Upper lobe of left lung (tissue), 6 donors: Measurements from ENCODE around the gene TEX10. TPM values are rescaled to one million over a fixed set of nuclear protein-coding genes. Genes with fewer than 3 reads are reported as not detected.

Source experiments
- ATAC-seq, 2 donors: fragments of 200-7000 bp; cut with Tn5 transposase; one replicate each; pipeline ENCODE4 v1.9.1; 2022; ENCODE audit warnings: mild to moderate bottlenecking in 2 of 2, moderate library complexity in 2 of 2; ENCODE audit not compliant: low FRiP score in 2 of 2
- DNase-seq, 2 donors: peaks; one replicate each; pipeline ENCODE4 v3.0.0-alpha.2; 2019 to 2020
- H3K27ac ChIP-seq, 4 donors: fragments of 200-600 bp; sonication (generic); one replicate each; pipeline ENCODE4 v1.5.1; 2016 to 2019
- H3K27me3 ChIP-seq, 4 donors: fragments of 200-600 bp; sonication (generic); one replicate each; pipeline ENCODE4 v1.5.1; 2017 to 2019
- H3K36me3 ChIP-seq, 4 donors: fragments of 200-600 bp; sonication (generic); one replicate each; pipeline ENCODE4 v1.5.1; 2016 to 2019
- H3K4me1 ChIP-seq, 4 donors: fragments of 200-600 bp; sonication (generic); one replicate each; pipeline ENCODE4 v1.5.1; 2018 to 2019
- H3K4me3 ChIP-seq, 4 donors: fragments of 200-600 bp; sonication (generic); one replicate each; pipeline ENCODE4 v1.5.1; 2017 to 2019; ENCODE audit warnings: mild to moderate bottlenecking in 2 of 4, moderate library complexity in 1 of 4
- H3K9me3 ChIP-seq, 4 donors: fragments of 200-600 bp; sonication (generic); one replicate each; pipeline ENCODE4 v1.5.1; 2018 to 2019
- CTCF ChIP-seq, 6 experiments: fragments of 450-650 bp in 4 of 6; fragments of 200-600 bp in 2 of 6; sonication (generic) in 2 of 6; IDR thresholded peaks; one replicate each; pipeline ENCODE4 v1.5.1; 2016 to 2019; ENCODE audit warnings: antibody characterized with exemption in 6 of 6
- EP300 ChIP-seq, 4 donors: sonication (generic); formaldehyde crosslinking; IDR thresholded peaks; one replicate each; pipeline ENCODE4 v1.5.1; 2017; ENCODE audit warnings: antibody characterized with exemption in 4 of 4, control low read depth in 2 of 4
- POLR2A ChIP-seq, 4 donors: fragments of 450-650 bp; IDR thresholded peaks; one replicate each; pipeline ENCODE4 v1.5.1; 2016 to 2017; ENCODE audit warnings: antibody characterized with exemption in 4 of 4, mild to moderate bottlenecking in 2 of 4
- POLR2AphosphoS5 ChIP-seq, 2 donors: sonication (generic); formaldehyde crosslinking; IDR thresholded peaks; one replicate each; pipeline ENCODE4 v1.5.1; 2017; ENCODE audit warnings: antibody characterized with exemption in 2 of 2
- WGBS, 2 donors: methylation state at CpG; one replicate each; pipeline ENCODE4 v1.1.5; 2017 to 2018; 5-methylcytosine and 5-hydroxymethylcytosine counted together
- total RNA-seq, 6 donors: library from RNA; depleted of rRNA in 4 of 6; stranded (reverse); fragments of >200 nt in 4 of 6; gene quantifications; one replicate each; pipeline versions ENCODE4 v1.1.0 to v1.2.1, GENCODE V29; 2016 to 2021
- donor health status: DM: no; HTN: no; CAD: no; lungs with moderate emphysema.
- donor health status: DM: no; HTN: yes; CAD: no; lungs with severe emphysema.

The TEX10 gene
- 10 to 100 TPM in 4 of 6 donors, 1 to 10 TPM in 2; 6.2 to 17.3 (median 13.0) TPM for total RNA-seq

- H3K4me1 ChIP-seq, result peaks cover 9 to 14% (median 10%) of the 10 kb centered on the region in 4 donors
- peak in 2 of 4 donors; percentile 45 to 80 for TF ChIP-seq POLR2A (IDR thresholded peaks at IDR 0.05)
- TF ChIP-seq EP300 (IDR thresholded peaks at IDR 0.05), result peak in 1 of 4 donors; percentile 23
- TF ChIP-seq POLR2AphosphoS5 (IDR thresholded peaks at IDR 0.05), result peak; percentile 75 to 92
- peak in 1 of 6 experiments; percentile 9 for TF ChIP-seq CTCF (IDR thresholded peaks at IDR 0.05)
- no peaks in the 10 kb centered on the region for H3K27me3 ChIP-seq
- peak within 1 kb of the TSS; percentile 82 to 88 (median 86) for H3K27ac ChIP-seq
- H3K4me3 ChIP-seq, result peak within 1 kb of the TSS; percentile 58 to 98 (median 82)
- ATAC-seq (peak; percentile 95 to 99), DNase-seq (peak; percentile 90 to 97)
- WGBS, 2 donors, result 0% methylated on average over 14 to 45 of the region's 53 CpGs
- no peaks in the 10 kb centered on the region for H3K9me3 ChIP-seq
- H3K36me3 ChIP-seq, result no peaks in the 10 kb centered on the region
Observed at GRCh38 chr9:100352727-100353505, at the start of gene TEX10. TSS of gene TEX10 (minus strand) at chr9:100352942. CDS start at chr9:100349363, 3,579 bp downstream.

GRCh38 chr9:100401042-100401441 is 48.3 kb upstream of the TEX10 start:
- WGBS, 2 donors, result 88 to 94% methylated on average over 1 of the region's 1 CpG
- ATAC-seq, result no peak
- no peak overlapping the region for H3K27ac ChIP-seq
- H3K4me3 ChIP-seq, result no peak overlapping the region
- TF ChIP-seq POLR2AphosphoS5 (IDR thresholded peaks at IDR 0.05) (no peak), POLR2A (IDR thresholded peaks at IDR 0.05) (no peak), EP300 (IDR thresholded peaks at IDR 0.05) (no peak), CTCF (IDR thresholded peaks at IDR 0.05) (no peak)
- no peak for DNase-seq
- H3K27me3 ChIP-seq, result no peaks in the 10 kb centered on the region
- no peaks in the 10 kb centered on the region for H3K36me3 ChIP-seq
- no peaks in the 10 kb centered on the region for H3K4me1 ChIP-seq
- H3K9me3 ChIP-seq, result no peaks in the 10 kb centered on the region

- no peaks in the 10 kb centered on the region for H3K27me3 ChIP-seq
- WGBS, 2 donors, result 85 to 87% methylated on average over 3 of the region's 3 CpGs
- TF ChIP-seq POLR2A (IDR thresholded peaks at IDR 0.05), result no peak
- no peak for TF ChIP-seq CTCF (IDR thresholded peaks at IDR 0.05)
- TF ChIP-seq EP300 (IDR thresholded peaks at IDR 0.05), result no peak
- no peak for TF ChIP-seq POLR2AphosphoS5 (IDR thresholded peaks at IDR 0.05)
- H3K27ac ChIP-seq, result no peak overlapping the region
- no peak overlapping the region for H3K4me3 ChIP-seq
- no peaks in the 10 kb centered on the region for H3K36me3 ChIP-seq
- ATAC-seq (no peak), DNase-seq (no peak)
- H3K9me3 ChIP-seq, result peaks cover 0 to 3% (median 0%) of the 10 kb centered on the region in 4 donors
- H3K4me1 ChIP-seq, result no peaks in the 10 kb centered on the region
Observed at GRCh38 chr9:100397529-100398266, 45.0 kb upstream of the TEX10 start.

GRCh38 chr9:100396769-100397168 is 44.0 kb upstream of the TEX10 start:
- Histone ChIP-seq H3K36me3 (no peaks in the 10 kb centered on the region), H3K4me3 (no peak overlapping the region), H3K9me3 (peaks cover 0 to 9% (median 0%) of the 10 kb centered on the region in 4 donors), H3K27ac (no peak overlapping the region), H3K4me1 (no peaks in the 10 kb centered on the region), H3K27me3 (no peaks in the 10 kb centered on the region)
- DNase-seq (no peak), ATAC-seq (no peak)
- TF ChIP-seq EP300 (IDR thresholded peaks at IDR 0.05), result no peak
- TF ChIP-seq CTCF (IDR thresholded peaks at IDR 0.05), result no peak
- TF ChIP-seq POLR2A (IDR thresholded peaks at IDR 0.05), result no peak
- no peak for TF ChIP-seq POLR2AphosphoS5 (IDR thresholded peaks at IDR 0.05)
- WGBS, 2 donors, result 97 to 98% methylated on average over 9 of the region's 9 CpGs
